Dendritic cell treated with granulocyte-macrophage colony-stimulating factor and Interleukin-4, amounts not matched to agents 40 ng/mL and 50 ng/mL, for 4 days (primary cell): Measurements from ENCODE around the gene WIF1.

Experiments used
- H3K27ac Mint-ChIP-seq: one replicate; pipeline ENCODE4 v1.8.0; 2022; ENCODE audit warnings: mild to moderate bottlenecking, mixed read lengths
- H3K27me3 Mint-ChIP-seq: one replicate; pipeline ENCODE4 v1.8.0; 2022; ENCODE audit warnings: mild to moderate bottlenecking, mixed read lengths
- H3K36me3 Mint-ChIP-seq: one replicate; pipeline ENCODE4 v1.8.0; 2022; ENCODE audit warnings: low read depth, mixed read lengths
- H3K4me1 Mint-ChIP-seq: one replicate; pipeline ENCODE4 v1.8.0; 2022; ENCODE audit warnings: low read depth, mixed read lengths
- H3K4me3 Mint-ChIP-seq: one replicate; pipeline ENCODE4 v1.8.0; 2022; ENCODE audit warnings: mild to moderate bottlenecking, moderate library complexity, mixed read lengths
- H3K9me3 Mint-ChIP-seq: one replicate; pipeline ENCODE4 v1.8.0; 2022; ENCODE audit warnings: mixed read lengths
- intact Hi-C: fragments of 100-400 bp; cut with micrococcal nuclease; formaldehyde crosslinking; loops from one replicate; pipeline ENCODE4 v1.15.0; 2022

Gene WIF1

GRCh38 chr12:65147312-65147905 lies 26.3 kb upstream of the WIF1 start:
- Mint-ChIP-seq H3K4me3 (no peak overlapping the region), H3K9me3 (no peaks in the 10 kb centered on the region), H3K27me3 (no peaks in the 10 kb centered on the region), H3K36me3 (no peaks in the 10 kb centered on the region), H3K27ac (no peak overlapping the region), H3K4me1 (no peaks in the 10 kb centered on the region)
- intact Hi-C loops, result no loop called here

GRCh38 chr12:65140738-65141137 lies 19.6 kb upstream of the WIF1 start:
- Mint-ChIP-seq H3K36me3 (no peaks in the 10 kb centered on the region), H3K9me3 (peaks cover 10% of the 10 kb centered on the region), H3K4me3 (no peak overlapping the region), H3K27ac (no peak overlapping the region), H3K27me3 (peaks cover 4% of the 10 kb centered on the region), H3K4me1 (peaks cover 10% of the 10 kb centered on the region)
- intact Hi-C loops, result no loop called here

- intact Hi-C loops, result no loop called here
- H3K27me3 Mint-ChIP-seq, result peaks cover 4% of the 10 kb centered on the region
These were observed 18.3 kb upstream of the WIF1 start for GRCh38 chr12:65139389-65139788.

GRCh38 chr12:65133879-65134278 lies 12.8 kb upstream of the WIF1 start:
- Mint-ChIP-seq H3K27ac (no peak overlapping the region), H3K27me3 (peaks cover 6% of the 10 kb centered on the region), H3K4me3 (no peak overlapping the region), H3K36me3 (no peaks in the 10 kb centered on the region), H3K4me1 (no peaks in the 10 kb centered on the region), H3K9me3 (peaks cover 23% of the 10 kb centered on the region)
- intact Hi-C loops, result no loop called here

More at GRCh38 chr12:65139389-65139788, 18.3 kb upstream of the WIF1 start:
- H3K4me1 Mint-ChIP-seq, result peaks cover 10% of the 10 kb centered on the region
- H3K4me3 Mint-ChIP-seq, result no peak overlapping the region
- peaks cover 10% of the 10 kb centered on the region for H3K9me3 Mint-ChIP-seq
- no peak overlapping the region for H3K27ac Mint-ChIP-seq
- H3K36me3 Mint-ChIP-seq, result no peaks in the 10 kb centered on the region

- H3K36me3 Mint-ChIP-seq, result no peaks in the 10 kb centered on the region
- no peak overlapping the region for H3K4me3 Mint-ChIP-seq
- intact Hi-C loops, result loop anchor here (10.0 kb wide), 1 partner anchor 322 kb away; no protein-coding TSS in a partner anchor
- H3K27me3 Mint-ChIP-seq, result peaks cover 17% of the 10 kb centered on the region
- no peak overlapping the region for H3K27ac Mint-ChIP-seq
- H3K4me1 Mint-ChIP-seq, result peaks cover 5% of the 10 kb centered on the region
- H3K9me3 Mint-ChIP-seq, result no peaks in the 10 kb centered on the region
These were observed 5.4 kb upstream of the WIF1 start for GRCh38 chr12:65126482-65126881.

- intact Hi-C loops, result loop anchor here (10.0 kb wide), 1 partner anchor 321 kb away; no protein-coding TSS in a partner anchor
- H3K4me3 Mint-ChIP-seq, result no peak overlapping the region
- H3K27me3 Mint-ChIP-seq, result peaks cover 20% of the 10 kb centered on the region
- no peaks in the 10 kb centered on the region for H3K9me3 Mint-ChIP-seq
- H3K36me3 Mint-ChIP-seq, result no peaks in the 10 kb centered on the region
- no peak overlapping the region for H3K27ac Mint-ChIP-seq
- H3K4me1 Mint-ChIP-seq, result peaks cover 9% of the 10 kb centered on the region
These were observed 4.9 kb upstream of the WIF1 start for GRCh38 chr12:65125975-65126374.

GRCh38 chr12:65125247-65125646 lies 4.1 kb upstream of the WIF1 start:
- Mint-ChIP-seq H3K27me3 (peaks cover 26% of the 10 kb centered on the region), H3K9me3 (no peaks in the 10 kb centered on the region), H3K36me3 (no peaks in the 10 kb centered on the region), H3K4me1 (peaks cover 13% of the 10 kb centered on the region), H3K27ac (no peak overlapping the region), H3K4me3 (no peak overlapping the region)
- intact Hi-C loops, result loop anchor here (10.0 kb wide), 1 partner anchor 320 kb away; no protein-coding TSS in a partner anchor

GRCh38 chr12:65123435-65124063 lies 2.4 kb upstream of the WIF1 start:
- H3K9me3 Mint-ChIP-seq, result no peaks in the 10 kb centered on the region
- H3K36me3 Mint-ChIP-seq, result no peaks in the 10 kb centered on the region
- peaks cover 37% of the 10 kb centered on the region for H3K27me3 Mint-ChIP-seq
- intact Hi-C loops, result loop anchor here (5.0 to 10.0 kb wide), 2 partner anchors 231 to 319 kb away; no protein-coding TSS in a partner anchor
- peaks cover 13% of the 10 kb centered on the region for H3K4me1 Mint-ChIP-seq
- no peak overlapping the region for H3K27ac Mint-ChIP-seq
- H3K4me3 Mint-ChIP-seq, result no peak overlapping the region

GRCh38 chr12:65122703-65123102 lies 1.6 kb upstream of the WIF1 start:
- Mint-ChIP-seq H3K4me3 (no peak overlapping the region), H3K4me1 (peaks cover 13% of the 10 kb centered on the region), H3K36me3 (no peaks in the 10 kb centered on the region), H3K27ac (no peak overlapping the region), H3K27me3 (peaks cover 39% of the 10 kb centered on the region), H3K9me3 (no peaks in the 10 kb centered on the region)
- intact Hi-C loops, result loop anchor here (5.0 to 10.0 kb wide), 2 partner anchors 230 to 318 kb away; no protein-coding TSS in a partner anchor

GRCh38 chr12:65121956-65122469 lies 908 bp upstream of the WIF1 start:
- H3K36me3 Mint-ChIP-seq, result no peaks in the 10 kb centered on the region
- intact Hi-C loops, result loop anchor here (5.0 to 10.0 kb wide), 2 partner anchors 230 to 317 kb away; no protein-coding TSS in a partner anchor
- H3K27ac Mint-ChIP-seq, result no peak overlapping the region
- peaks cover 41% of the 10 kb centered on the region for H3K27me3 Mint-ChIP-seq
- peaks cover 13% of the 10 kb centered on the region for H3K4me1 Mint-ChIP-seq
- no peaks in the 10 kb centered on the region for H3K9me3 Mint-ChIP-seq
- no peak overlapping the region for H3K4me3 Mint-ChIP-seq

- Mint-ChIP-seq H3K27ac (no peak overlapping the region), H3K36me3 (no peaks in the 10 kb centered on the region), H3K9me3 (no peaks in the 10 kb centered on the region), H3K4me3 (no peak overlapping the region), H3K4me1 (peaks cover 13% of the 10 kb centered on the region), H3K27me3 (peaks cover 47% of the 10 kb centered on the region)
- intact Hi-C loops, result no loop called here
These were observed 2.0 kb downstream of the WIF1 start for GRCh38 chr12:65119063-65119462.

- H3K4me3 Mint-ChIP-seq, result no peak overlapping the region
These were observed 7.5 kb downstream of the WIF1 start for GRCh38 chr12:65113621-65114035.

GRCh38 chr12:65106948-65107347 lies 14.2 kb downstream of the WIF1 start:
- H3K27me3 Mint-ChIP-seq, result peaks cover 7% of the 10 kb centered on the region
- H3K36me3 Mint-ChIP-seq, result no peaks in the 10 kb centered on the region
- H3K4me3 Mint-ChIP-seq, result no peak overlapping the region
- intact Hi-C loops, result loop anchor here (5.0 kb wide), 1 partner anchor 215 kb away; no protein-coding TSS in a partner anchor
- H3K27ac Mint-ChIP-seq, result no peak overlapping the region
- no peaks in the 10 kb centered on the region for H3K4me1 Mint-ChIP-seq
- no peaks in the 10 kb centered on the region for H3K9me3 Mint-ChIP-seq

More at GRCh38 chr12:65113621-65114035, 7.5 kb downstream of the WIF1 start:
- H3K27me3 Mint-ChIP-seq, result peaks cover 23% of the 10 kb centered on the region
- H3K36me3 Mint-ChIP-seq, result no peaks in the 10 kb centered on the region
- H3K27ac Mint-ChIP-seq, result no peak overlapping the region
- H3K4me1 Mint-ChIP-seq, result no peaks in the 10 kb centered on the region
- intact Hi-C loops, result no loop called here
- no peaks in the 10 kb centered on the region for H3K9me3 Mint-ChIP-seq

- Mint-ChIP-seq H3K36me3 (no peaks in the 10 kb centered on the region), H3K4me1 (no peaks in the 10 kb centered on the region), H3K27me3 (peaks cover 20% of the 10 kb centered on the region), H3K27ac (no peak overlapping the region), H3K4me3 (no peak overlapping the region), H3K9me3 (no peaks in the 10 kb centered on the region)
- intact Hi-C loops, result no loop called here
These were observed 21.0 kb downstream of the WIF1 start for GRCh38 chr12:65100140-65100539.
